A549 (cell line): ENCODE data around the gene ZNF292. TPM values are rescaled to one million over a fixed set of nuclear protein-coding genes. Genes with fewer than 3 reads are reported as not detected.

Experiments used
- ATAC-seq, 2 experiments: fragments of 200-7000 bp in 1 of 2; fragments of >200 bp in 1 of 2; cut with Nextera tagmentation in 1 of 2; cut with Tn5 transposase in 1 of 2; 3 replicates each; pipeline versions ENCODE4 v1.8.0 to v1.9.1; 2018 to 2020; ENCODE audit warnings: mild to moderate bottlenecking in 1 of 2, moderate library complexity in 1 of 2
- CTCF ChIA-PET: fragments of 300-600 bp; sonication (Branson Sonifier 250); formaldehyde crosslinking; extraction: SDS; loops from one replicate; lab custom pipeline; 2021; ENCODE audit warnings: antibody characterized with exemption, inconsistent platforms; lab: Yijun Ruan, JAX
- POLR2A ChIA-PET: fragments of 350-600 bp; formaldehyde crosslinking; extraction: SDS; loops from one replicate; lab custom pipeline; 2021; ENCODE audit warnings: antibody characterized with exemption, inconsistent platforms; lab: Yijun Ruan, JAX
- DNase-seq, 2 experiments: peaks; one replicate each; pipeline versions ENCODE4 v3.0.0 to v3.0.0-alpha.2; 2011 to 2016; ENCODE audit warnings: low read depth in 1 of 2, low spot score in 1 of 2
- FAIRE-seq: peaks from 2 replicates; lab custom pipeline; 2011; peaks lifted over from hg19 to GRCh38; lab: Jason Lieb, UNC
- H3K27ac ChIP-seq, 2 experiments: fragments of >200 bp; sonication (Bioruptor Twin); formaldehyde crosslinking; 3 replicates each; pipeline ENCODE4 v1.5.1; 2016 to 2017
- H3K4me1 ChIP-seq: fragments of >200 bp; sonication (Bioruptor Twin); formaldehyde crosslinking; 3 replicates; pipeline ENCODE4 v1.6.1; 2016
- H3K4me2 ChIP-seq: fragments of >200 bp; sonication (Bioruptor Twin); formaldehyde crosslinking; 3 replicates; pipeline ENCODE4 v1.6.1; 2016
- H3K4me3 ChIP-seq: fragments of >200 bp; sonication (Bioruptor Twin); formaldehyde crosslinking; 3 replicates; pipeline ENCODE4 v1.5.1; 2016
- H3K9me3 ChIP-seq: fragments of >200 bp; sonication (Bioruptor Twin); formaldehyde crosslinking; 3 replicates; pipeline ENCODE4 v1.6.1; 2016
- BCL3 ChIP-seq: fragments of >200 bp; sonication (Bioruptor Twin); formaldehyde crosslinking; IDR thresholded peaks from 3 replicates; pipeline ENCODE4 v1.6.1; 2016
- CBX8 ChIP-seq: fragments of 200-600 bp; sonication (generic); IDR thresholded peaks from 2 replicates; pipeline ENCODE4 v1.6.1; 2016
- CEBPB ChIP-seq, 2 experiments: fragments of >200 bp in 1 of 2; sonication (Bioruptor Twin) in 1 of 2; formaldehyde crosslinking in 1 of 2; IDR thresholded peaks; 2 replicates each; pipeline ENCODE4 v1.6.1; 2012 to 2016
- CHD2 ChIP-seq: fragments of 150-350 bp; IDR thresholded peaks from 2 replicates; pipeline ENCODE4 v1.6.1; 2014; ENCODE audit warnings: low read length; ENCODE audit not compliant: partially characterized antibody
- CHD4 ChIP-seq: fragments of 200-600 bp; sonication (generic); IDR thresholded peaks from 2 replicates; pipeline ENCODE4 v1.6.1; 2016; ENCODE audit warnings: antibody characterized with exemption, mild to moderate bottlenecking, borderline replicate concordance
- EHF ChIP-seq: fragments of 250-450 bp; sonication (Bioruptor Pico); IDR thresholded peaks from 2 replicates; pipeline ENCODE4 v1.5.0; 2020; ENCODE audit warnings: mild to moderate bottlenecking
- FOSL2 ChIP-seq, 2 experiments: fragments of 450-650 bp in 1 of 2; fragments of >200 bp in 1 of 2; sonication (Bioruptor Twin) in 1 of 2; formaldehyde crosslinking; IDR thresholded peaks; 2 replicates each; pipeline versions ENCODE4 v1.5.0 to v1.6.1; 2016 to 2020; ENCODE audit warnings: mild to moderate bottlenecking in 1 of 2, moderate library complexity in 1 of 2
- FOXS1 ChIP-seq: fragments of 250-450 bp; sonication (Bioruptor Pico); IDR thresholded peaks from 2 replicates; pipeline ENCODE4 v1.5.0; 2020; ENCODE audit warnings: mild to moderate bottlenecking, moderate library complexity
- GATA3 ChIP-seq: IDR thresholded peaks from 2 replicates; pipeline ENCODE4 v1.6.1; 2012; ENCODE audit warnings: borderline replicate concordance
- HEYL ChIP-seq: fragments of 250-450 bp; sonication (Bioruptor Pico); IDR thresholded peaks from 2 replicates; pipeline ENCODE4 v1.8.0; 2021; ENCODE audit warnings: mild to moderate bottlenecking, moderate library complexity
- HOXB5 ChIP-seq: fragments of 250-450 bp; sonication (Bioruptor Pico); IDR thresholded peaks from 2 replicates; pipeline ENCODE4 v1.5.0; 2020; ENCODE audit warnings: mild to moderate bottlenecking, moderate library complexity
- JUNB ChIP-seq: fragments of >200 bp; sonication (Bioruptor Twin); formaldehyde crosslinking; IDR thresholded peaks from 2 replicates; pipeline ENCODE4 v1.6.1; 2016
- KDM1A ChIP-seq: fragments of 200-600 bp; sonication (generic); IDR thresholded peaks from 2 replicates; pipeline ENCODE4 v1.6.1; 2016; ENCODE audit warnings: low read depth, mild to moderate bottlenecking
- MAFK ChIP-seq: fragments of 450-650 bp; IDR thresholded peaks from 2 replicates; pipeline ENCODE4 v1.6.1; 2014; ENCODE audit not compliant: partially characterized antibody
- MAX ChIP-seq: IDR thresholded peaks from 2 replicates; pipeline ENCODE4 v1.6.1; 2012
- MAZ ChIP-seq: fragments of 150-350 bp; IDR thresholded peaks from 2 replicates; pipeline ENCODE4 v1.6.1; 2014; ENCODE audit warnings: antibody characterized with exemption, low read depth, low read length, borderline replicate concordance
- MYC ChIP-seq: IDR thresholded peaks from 2 replicates; pipeline ENCODE4 v1.6.1; 2012; ENCODE audit warnings: mild to moderate bottlenecking, inconsistent platforms, low read length, improper control_type of control experiment, borderline replicate concordance
- NFE2L2 ChIP-seq: fragments of 150-350 bp; conservative IDR thresholded peaks from 2 replicates; pipeline ENCODE4 v1.6.1; 2014; ENCODE audit warnings: low read length
- NPAS2 ChIP-seq: fragments of 250-450 bp; sonication (Bioruptor Pico); IDR thresholded peaks from 2 replicates; pipeline ENCODE4 v1.8.0; 2022; ENCODE audit warnings: mild to moderate bottlenecking, moderate library complexity, borderline replicate concordance
- PBX3 ChIP-seq: IDR thresholded peaks from 2 replicates; pipeline ENCODE4 v1.6.1; 2012
- PHF8 ChIP-seq: fragments of 200-600 bp; sonication (generic); IDR thresholded peaks from 2 replicates; pipeline ENCODE4 v1.6.1; 2016; ENCODE audit warnings: low read depth, mild to moderate bottlenecking, antibody characterized with exemption, moderate library complexity, borderline replicate concordance
- POLR2A ChIP-seq: IDR thresholded peaks from 2 replicates; pipeline ENCODE4 v1.6.1; 2012; ENCODE audit warnings: mild to moderate bottlenecking, low read length
- REST ChIP-seq: fragments of 200-600 bp; sonication (generic); IDR thresholded peaks from 2 replicates; pipeline ENCODE4 v1.6.1; 2016; ENCODE audit warnings: antibody characterized with exemption, mild to moderate bottlenecking, moderate library complexity
- RFX5 ChIP-seq: fragments of 450-650 bp; IDR thresholded peaks from 2 replicates; pipeline ENCODE4 v1.7.1; 2014; ENCODE audit warnings: antibody characterized with exemption, mild to moderate bottlenecking, moderate library complexity
- SMC3 ChIP-seq: fragments of >200 bp; sonication (Bioruptor Twin); formaldehyde crosslinking; IDR thresholded peaks from 3 replicates; pipeline ENCODE4 v1.6.1; 2018; ENCODE audit warnings: inconsistent platforms
- TFCP2L1 ChIP-seq: fragments of 250-450 bp; sonication (Bioruptor Pico); IDR thresholded peaks from 2 replicates; pipeline ENCODE4 v1.5.0; 2021; ENCODE audit warnings: mild to moderate bottlenecking
- TP53 ChIP-seq: fragments of 250-450 bp; sonication (Bioruptor Pico); IDR thresholded peaks from 2 replicates; pipeline ENCODE4 v1.5.0; 2021; ENCODE audit warnings: mild to moderate bottlenecking, moderate library complexity
- USF2 ChIP-seq: fragments of 450-650 bp; IDR thresholded peaks from 2 replicates; pipeline ENCODE4 v1.6.1; 2014; ENCODE audit warnings: antibody characterized with exemption
- ZC3H11A ChIP-seq: fragments of 450-650 bp; IDR thresholded peaks from 2 replicates; pipeline ENCODE4 v1.6.1; 2014; ENCODE audit warnings: antibody characterized with exemption, mild to moderate bottlenecking
- ZSCAN20 ChIP-seq: fragments of 250-450 bp; sonication (Bioruptor Pico); IDR thresholded peaks from 2 replicates; pipeline ENCODE4 v1.8.0; 2022; ENCODE audit warnings: mild to moderate bottlenecking, moderate library complexity
- WGBS: methylation state at CpG from one replicate; pipeline ENCODE4 v1.1.6; 2017; ENCODE audit errors: missing lambda C conversion rate; 5-methylcytosine and 5-hydroxymethylcytosine counted together
- polyA plus RNA-seq, 4 experiments: library from polyadenylated mRNA; depleted of rRNA in 3 of 4; stranded (reverse); fragments of >200 nt; fragmentation: RNase III in 1 of 4; extraction: RNeasy Plus Mini Kit Qiagen cat#74134 plus additional on column Dnase treatment in 1 of 4; gene quantifications; 2 replicates in 3 of 4; 3 replicates in 1 of 4; pipeline ENCODE4 v1.2.3, GENCODE V29; 2011 to 2017

The ZNF292 gene
- polyA plus RNA-seq, 2 of the 4 experiments (the other 2 are of a cell fraction), result 2.5 to 7.5 TPM

- Histone ChIP-seq H3K27ac (no peak overlapping the region), H3K4me2 (no peak overlapping the region), H3K4me1 (no peaks in the 10 kb centered on the region)
- TF ChIP-seq CHD4, result no peak
- no peak for TF ChIP-seq REST
- TF ChIP-seq HOXB5 (CRISPR knock-in tag), result no peak
- no peak for TF ChIP-seq MYC
- TF ChIP-seq ZSCAN20 (CRISPR knock-in tag), result no peak
- no peak for TF ChIP-seq ZC3H11A
- no peak for TF ChIP-seq CEBPB (IDR thresholded peaks at IDR 0.05)
- no peak for TF ChIP-seq TP53
- no peak for TF ChIP-seq USF2
- TF ChIP-seq PBX3, result no peak
- no peak for TF ChIP-seq CHD2
- no peak for TF ChIP-seq MAFK
- no peak for TF ChIP-seq NFE2L2
- TF ChIP-seq SMC3, result no peak
- no peak for TF ChIP-seq NPAS2 (CRISPR knock-in tag)
- TF ChIP-seq, all 56 proteins: peak for 0
- DNase-seq (no peak), FAIRE-seq (no peak), ATAC-seq (no peak)
- Histone ChIP-seq H3K4me3 (no peak overlapping the region), H3K9me3 (no peaks in the 10 kb centered on the region)
- ChIA-PET POLR2A (no interaction called here), CTCF (no interaction called here)
Measured at GRCh38 chr6:87251725-87252124, 96.4 kb downstream of the ZNF292 start.

GRCh38 chr6:87257046-87257445 is 101.7 kb downstream of the ZNF292 start:
- no peak for FAIRE-seq
- TF ChIP-seq FOSL2 (IDR thresholded peaks at IDR 0.05), result no peak
- no peak for TF ChIP-seq FOSL2 (CRISPR knock-in tag; IDR thresholded peaks at IDR 0.05)
- TF ChIP-seq HEYL, result no peak
- TF ChIP-seq HOXB5 (CRISPR knock-in tag), result no peak
- TF ChIP-seq, all 56 proteins: peak for 0
- no peak for DNase-seq
- no peak overlapping the region for H3K4me3 ChIP-seq
- no peak overlapping the region for H3K27ac ChIP-seq
- CTCF ChIA-PET, result no interaction called here
- WGBS, result 100% methylated on average over 3 of the region's 3 CpGs
- no peak overlapping the region for H3K4me2 ChIP-seq
- no peaks in the 10 kb centered on the region for H3K9me3 ChIP-seq
- H3K4me1 ChIP-seq, result no peaks in the 10 kb centered on the region
- POLR2A ChIA-PET, result no interaction called here
- no peak for ATAC-seq

GRCh38 chr6:87257565-87257964 is 102.2 kb downstream of the ZNF292 start:
- FAIRE-seq, result no peak
- TF ChIP-seq MAFK (no peak), FOXS1 (CRISPR knock-in tag) (no peak), JUNB (no peak), RFX5 (no peak), POLR2A (no peak), EHF (CRISPR knock-in tag) (no peak), CHD2 (no peak), NFE2L2 (no peak), MAZ (no peak), BCL3 (no peak), TP53 (no peak), MAX (no peak), GATA3 (no peak), PHF8 (no peak), KDM1A (no peak), TFCP2L1 (no peak), CBX8 (no peak)
- Histone ChIP-seq H3K4me1 (no peaks in the 10 kb centered on the region), H3K4me2 (no peak overlapping the region), H3K9me3 (no peaks in the 10 kb centered on the region), H3K27ac (no peak overlapping the region), H3K4me3 (no peak overlapping the region)
- WGBS, result 93% methylated on average over 4 of the region's 4 CpGs
- ChIA-PET POLR2A (no interaction called here), CTCF (no interaction called here)
- ATAC-seq, result no peak
- DNase-seq, result no peak
